Body of pancreas (tissue), 4 donors: ENCODE data around the gene TTC28.

Experiments used
- CTCF ChIP-seq, 7 experiments: fragments of 450-650 bp in 4 of 7; fragments of 200-600 bp in 3 of 7; sonication (generic) in 3 of 7; IDR thresholded peaks; one replicate each; pipeline ENCODE4 v1.5.1; 2016 to 2019; ENCODE audit warnings: antibody characterized with exemption in 7 of 7
- POLR2A ChIP-seq, 3 donors: fragments of 450-650 bp; IDR thresholded peaks; one replicate each; pipeline ENCODE4 v1.6.1; 2016; ENCODE audit warnings: antibody characterized with exemption in 3 of 3, mild to moderate bottlenecking in 2 of 3

DNA sequence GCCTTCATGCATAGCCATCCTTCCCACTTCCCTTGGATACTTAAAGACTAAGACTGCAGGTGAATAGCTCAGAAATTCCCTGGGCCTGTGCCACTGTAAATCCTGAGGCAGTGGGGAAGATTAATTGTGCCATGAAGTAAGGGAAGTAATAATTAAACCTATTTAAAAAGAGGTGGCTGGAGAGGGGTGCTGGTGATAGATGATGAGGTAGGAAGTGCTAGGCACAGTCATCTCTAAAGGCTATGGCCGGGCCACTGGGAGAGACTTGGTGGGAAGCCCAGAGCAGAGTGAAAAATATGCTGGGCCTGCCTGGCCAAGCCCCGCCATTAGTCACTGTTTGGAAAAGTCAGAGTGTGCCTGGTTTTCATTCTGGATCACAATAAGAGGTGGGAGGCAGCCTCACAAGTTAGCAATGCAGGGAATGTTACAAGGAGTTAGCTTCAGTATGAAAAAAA lies 563.4 kb downstream of the TTC28 start:
- TF ChIP-seq CTCF (IDR thresholded peaks at IDR 0.05) (no peak), POLR2A (IDR thresholded peaks at IDR 0.05) (no peak)
